Measurements from ENCODE around the gene SHISA9.

DNA sequence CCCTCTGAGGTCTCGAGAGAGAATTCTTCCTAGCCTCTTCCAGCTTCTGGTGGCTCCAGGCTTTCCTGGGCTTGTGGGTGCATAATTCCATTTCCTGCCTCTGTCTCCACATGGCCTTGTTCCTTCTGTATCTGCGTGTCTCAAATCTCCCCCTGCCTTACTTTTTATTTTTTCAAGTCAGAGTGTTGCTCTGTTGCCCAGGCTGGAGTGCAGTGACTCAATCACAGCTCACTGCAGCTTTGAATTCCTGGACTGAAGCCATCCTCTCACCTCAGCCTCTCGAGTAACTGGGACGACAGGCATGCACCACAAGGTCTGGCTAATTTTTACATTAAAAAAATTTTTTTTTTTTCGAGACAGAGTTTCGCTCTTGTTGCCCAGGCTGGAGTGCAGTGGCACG is 120.6 kb downstream of the SHISA9 start:
- TF ChIP-seq ZNF274 (IDR thresholded peaks at IDR 0.05; ENCODE audit: low read depth, low read length) = no peak
- TF ChIP-seq YY1 (IDR thresholded peaks at IDR 0.05; ENCODE audit: insufficient read depth, insufficient read length) = no peak
